HEK293T (cell line): ENCODE results near the gene HPSE2.

Experiments
- CTCF ChIA-PET: fragments of 350-600 bp; formaldehyde crosslinking; extraction: SDS; loops from one replicate; lab custom pipeline; 2021; ENCODE audit warnings: antibody characterized with exemption, inconsistent platforms; lab: Yijun Ruan, JAX
- POLR2A ChIA-PET: fragments of 350-600 bp; formaldehyde crosslinking; extraction: SDS; loops from one replicate; lab custom pipeline; 2020; ENCODE audit warnings: antibody characterized with exemption, inconsistent platforms; lab: Yijun Ruan, JAX
- DNase-seq: peaks from one replicate; pipeline ENCODE4 v3.0.0; 2012; ENCODE audit warnings: mixed read lengths; ENCODE audit errors: extremely low spot score
- ARNT ChIP-seq: fragments of 450-650 bp; IDR thresholded peaks from 2 replicates; pipeline ENCODE4 v1.6.1; 2017; ENCODE audit warnings: mild to moderate bottlenecking
- BHLHE40 ChIP-seq: fragments of 450-650 bp; IDR thresholded peaks from 2 replicates; pipeline ENCODE4 v1.6.1; 2016; ENCODE audit warnings: mild to moderate bottlenecking, moderate library complexity, borderline replicate concordance
- CTBP1 ChIP-seq: fragments of 450-650 bp; IDR thresholded peaks from 2 replicates; pipeline ENCODE4 v1.6.1; 2016; ENCODE audit warnings: borderline replicate concordance
- ELF4 ChIP-seq: fragments of 450-650 bp; IDR thresholded peaks from 2 replicates; pipeline ENCODE4 v1.6.1; 2017; ENCODE audit warnings: antibody characterized with exemption
- FOXA1 ChIP-seq: fragments of 450-650 bp; IDR thresholded peaks from 2 replicates; pipeline ENCODE4 v1.6.1; 2016; ENCODE audit warnings: mild to moderate bottlenecking
- FOXK2 ChIP-seq: fragments of 450-650 bp; IDR thresholded peaks from 2 replicates; pipeline ENCODE4 v1.6.1; 2016; ENCODE audit warnings: mild to moderate bottlenecking
- FOXM1 ChIP-seq: fragments of 450-650 bp; IDR thresholded peaks from 2 replicates; pipeline ENCODE4 v1.6.1; 2017; ENCODE audit warnings: mild to moderate bottlenecking, borderline replicate concordance
- HDGF ChIP-seq: fragments of 450-650 bp; IDR thresholded peaks from 2 replicates; pipeline ENCODE4 v1.6.1; 2017; ENCODE audit warnings: antibody characterized with exemption, borderline replicate concordance
- L3MBTL2 ChIP-seq: fragments of 450-650 bp; conservative IDR thresholded peaks from 2 replicates; pipeline ENCODE4 v1.6.1; 2016; ENCODE audit warnings: mild to moderate bottlenecking
- LEF1 ChIP-seq: fragments of 450-650 bp; IDR thresholded peaks from 2 replicates; pipeline ENCODE4 v1.6.1; 2017; ENCODE audit warnings: mild to moderate bottlenecking, borderline replicate concordance
- NFRKB ChIP-seq: fragments of 450-650 bp; IDR thresholded peaks from 2 replicates; pipeline ENCODE4 v1.6.1; 2016; ENCODE audit warnings: mild to moderate bottlenecking, moderate library complexity
- SP1 ChIP-seq: fragments of 450-650 bp; IDR thresholded peaks from 2 replicates; pipeline ENCODE4 v1.6.1; 2017
- SUZ12 ChIP-seq: fragments of 450-650 bp; IDR thresholded peaks from 2 replicates; pipeline ENCODE4 v1.6.1; 2016; ENCODE audit warnings: mild to moderate bottlenecking
- TARDBP ChIP-seq: fragments of 450-650 bp; IDR thresholded peaks from 2 replicates; pipeline ENCODE4 v1.6.1; 2016
- ZNF384 ChIP-seq: fragments of 450-650 bp; IDR thresholded peaks from 2 replicates; pipeline ENCODE4 v1.6.1; 2016
- TF ChIP-seq, protein P1 (sequence below): fragments of 450-650 bp; IDR thresholded peaks from 2 replicates; pipeline ENCODE4 v1.6.1; 2016

Gene HPSE2

DNA sequence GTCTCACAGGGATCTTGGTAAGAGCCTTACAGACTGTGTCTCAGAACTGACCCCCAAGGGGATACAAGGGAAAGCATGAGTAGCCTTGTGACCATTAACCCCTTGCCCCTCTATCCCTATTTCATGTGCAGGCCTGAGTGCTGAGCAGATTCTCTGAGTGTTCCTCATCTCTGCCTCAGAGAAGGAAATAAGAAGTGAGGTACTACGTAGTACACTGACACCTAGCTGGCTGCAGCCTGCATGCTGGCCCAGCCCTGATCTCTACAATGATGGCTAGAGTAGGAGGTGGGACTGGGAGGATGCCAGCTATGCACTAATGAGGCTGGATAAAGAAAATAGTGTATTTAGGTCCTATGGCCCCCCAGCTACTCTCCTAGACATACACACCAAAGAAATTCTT lies 614.0 kb downstream of the HPSE2 start:
- CTCF ChIA-PET, result no interaction called here
- TF ChIP-seq ELF4 (no peak), FOXK2 (no peak), FOXM1 (no peak), SUZ12 (no peak), ZNF384 (no peak), FOXA1 (no peak), CTBP1 (no peak)
- TF ChIP-seq, protein P1, sequence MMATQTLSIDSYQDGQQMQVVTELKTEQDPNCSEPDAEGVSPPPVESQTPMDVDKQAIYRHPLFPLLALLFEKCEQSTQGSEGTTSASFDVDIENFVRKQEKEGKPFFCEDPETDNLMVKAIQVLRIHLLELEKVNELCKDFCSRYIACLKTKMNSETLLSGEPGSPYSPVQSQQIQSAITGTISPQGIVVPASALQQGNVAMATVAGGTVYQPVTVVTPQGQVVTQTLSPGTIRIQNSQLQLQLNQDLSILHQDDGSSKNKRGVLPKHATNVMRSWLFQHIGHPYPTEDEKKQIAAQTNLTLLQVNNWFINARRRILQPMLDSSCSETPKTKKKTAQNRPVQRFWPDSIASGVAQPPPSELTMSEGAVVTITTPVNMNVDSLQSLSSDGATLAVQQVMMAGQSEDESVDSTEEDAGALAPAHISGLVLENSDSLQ, result no peak
- DNase-seq, result no peak
- POLR2A ChIA-PET, result no interaction called here

- TF ChIP-seq ARNT (no peak), TARDBP (no peak), SP1 (no peak), FOXK2 (no peak), CTBP1 (no peak), ELF4 (no peak)
- TF ChIP-seq, protein P1, result no peak
- ChIA-PET POLR2A (no interaction called here), CTCF (no interaction called here)
- DNase-seq, result no peak
Measured at GRCh38 chr10:98620503-98620902, 615.1 kb downstream of the HPSE2 start.

DNA sequence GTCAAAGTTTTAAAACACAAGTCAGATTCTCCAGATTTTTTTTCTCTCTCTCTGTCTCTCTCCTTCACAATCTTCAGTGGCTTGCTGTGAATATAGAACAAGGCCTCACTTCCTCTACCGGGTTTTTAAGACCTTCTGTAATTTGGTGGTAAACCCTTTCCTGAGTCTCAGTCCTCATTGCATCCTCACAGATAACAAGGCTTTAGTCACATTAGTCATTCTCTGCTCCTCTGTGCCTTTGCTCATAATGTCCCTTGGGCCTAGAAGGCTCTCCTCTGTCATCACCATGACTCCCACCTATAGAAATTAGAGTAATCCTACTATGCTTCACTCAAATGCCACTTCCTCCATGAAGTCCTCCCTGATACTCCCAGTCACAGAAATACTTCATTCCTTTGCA lies 616.2 kb downstream of the HPSE2 start:
- TF ChIP-seq NFRKB (no peak), ZNF384 (no peak), LEF1 (no peak), BHLHE40 (no peak), FOXM1 (no peak)
- TF ChIP-seq, protein P1, result no peak
- POLR2A ChIA-PET, result no interaction called here
- CTCF ChIA-PET, result no interaction called here
- DNase-seq, result no peak

DNA sequence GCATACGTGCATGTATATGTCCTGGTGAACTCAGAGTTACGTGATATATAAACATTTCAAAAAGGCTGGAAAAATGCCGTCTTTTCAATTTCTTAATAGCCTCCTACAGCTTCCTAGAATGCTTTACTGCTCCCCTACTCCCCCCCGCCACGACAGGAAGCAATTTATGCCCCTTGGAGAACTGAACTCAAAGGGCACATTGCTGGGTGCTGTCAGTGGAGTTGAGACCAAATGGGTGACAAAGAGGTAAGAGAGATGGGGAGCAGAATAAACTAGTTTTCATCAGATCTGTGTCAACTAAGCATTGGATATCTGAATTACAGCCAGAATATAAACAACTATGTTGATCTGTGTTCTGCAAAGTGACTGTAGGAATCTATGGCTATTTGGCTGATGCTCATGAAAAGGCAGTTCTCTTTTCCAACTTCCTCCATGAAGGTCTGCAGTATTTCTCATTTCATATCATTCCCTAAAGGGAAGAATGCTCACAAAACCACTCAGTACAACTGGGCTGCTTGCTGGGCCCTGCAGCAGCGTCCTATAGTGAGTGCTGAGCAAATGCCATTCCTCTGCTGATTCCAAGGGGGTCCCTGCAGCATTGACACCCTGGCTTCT lies 617.6 kb downstream of the HPSE2 start:
- no peak for DNase-seq
- TF ChIP-seq BHLHE40 (no peak), FOXK2 (no peak), ARNT (no peak), L3MBTL2 (no peak), NFRKB (no peak), TARDBP (no peak), SP1 (no peak), HDGF (no peak), ZNF384 (no peak), LEF1 (no peak)
- CTCF ChIA-PET, result no interaction called here
- POLR2A ChIA-PET, result no interaction called here

GRCh38 chr10:98613446-98613845 lies 622.2 kb downstream of the HPSE2 start:
- ChIA-PET POLR2A (no interaction called here), CTCF (no interaction called here)
- no peak for DNase-seq
- no peak for TF ChIP-seq FOXM1
- TF ChIP-seq HDGF, result no peak
- TF ChIP-seq CTBP1, result no peak
- TF ChIP-seq ELF4, result no peak
- no peak for TF ChIP-seq BHLHE40
- TF ChIP-seq NFRKB, result no peak
- TF ChIP-seq L3MBTL2, result no peak
- TF ChIP-seq, protein P1, result no peak
- TF ChIP-seq ZNF384, result no peak
- no peak for TF ChIP-seq SP1
- no peak for TF ChIP-seq SUZ12
- no peak for TF ChIP-seq TARDBP
- TF ChIP-seq FOXA1, result no peak
- no peak for TF ChIP-seq FOXK2
- TF ChIP-seq LEF1, result no peak
- no peak for TF ChIP-seq ARNT

- DNase-seq, result no peak
- ChIA-PET CTCF (no interaction called here), POLR2A (no interaction called here)
- TF ChIP-seq LEF1 (no peak), SP1 (no peak), FOXK2 (no peak), L3MBTL2 (no peak), TARDBP (no peak)
Measured at GRCh38 chr10:98611436-98611835, 624.2 kb downstream of the HPSE2 start.
